OCI-LY1 (cell line): ENCODE data around the gene FRMD3.

Experiments used
- H2AFZ ChIP-seq: fragments of 200-600 bp; sonication (generic), shearing (Covaris generic); 2 replicates; pipeline ENCODE4 v1.6.0; 2014; ENCODE audit warnings: antibody characterized with exemption, mild to moderate bottlenecking, low read length
- H3F3A ChIP-seq: fragments of 200-600 bp; sonication (generic), shearing (Covaris generic); 2 replicates; pipeline ENCODE4 v1.6.0; 2014; ENCODE audit warnings: mild to moderate bottlenecking, antibody characterized with exemption, low read length, moderate library complexity; ENCODE audit not compliant: insufficient read depth
- H3K27ac ChIP-seq: fragments of 200-600 bp; sonication (generic); 2 replicates; pipeline ENCODE4 v1.5.1; 2014; ENCODE audit warnings: low read length, mixed run types, mild to moderate bottlenecking, low read depth; ENCODE audit not compliant: poor library complexity, severe bottlenecking
- H3K27me3 ChIP-seq: fragments of 200-600 bp; sonication (generic); 2 replicates; pipeline ENCODE4 v1.6.0; 2014; ENCODE audit warnings: antibody characterized with exemption, mild to moderate bottlenecking, low read length, moderate library complexity; ENCODE audit not compliant: insufficient read depth
- H3K36me3 ChIP-seq: fragments of 200-600 bp; sonication (generic); 2 replicates; pipeline ENCODE4 v1.6.1; 2014; ENCODE audit warnings: mild to moderate bottlenecking, antibody characterized with exemption, low read length, moderate library complexity, mixed read lengths; ENCODE audit not compliant: insufficient read depth
- H3K4me1 ChIP-seq: fragments of 200-600 bp; sonication (generic); 2 replicates; pipeline ENCODE4 v1.5.1; 2014; ENCODE audit warnings: mild to moderate bottlenecking, low read length, moderate library complexity; ENCODE audit not compliant: insufficient read depth, severe bottlenecking
- H3K4me2 ChIP-seq: fragments of 200-600 bp; sonication (generic), shearing (Covaris generic); 2 replicates; pipeline ENCODE4 v1.6.1; 2014; ENCODE audit warnings: low read length
- H3K4me3 ChIP-seq: fragments of 200-600 bp; sonication (generic); 2 replicates; pipeline ENCODE4 v1.5.1; 2014; ENCODE audit warnings: low read length, low read depth, mild to moderate bottlenecking, mixed read lengths; ENCODE audit not compliant: poor library complexity, severe bottlenecking
- H3K79me2 ChIP-seq: fragments of 200-600 bp; shearing (Covaris generic); 2 replicates; pipeline ENCODE4 v1.6.1; 2016; ENCODE audit warnings: mixed run types, low read length, mixed read lengths; ENCODE audit not compliant: insufficient read depth
- H3K9ac ChIP-seq: fragments of 200-600 bp; sonication (generic), shearing (Covaris generic); 2 replicates; pipeline ENCODE4 v1.6.1; 2014; ENCODE audit warnings: mild to moderate bottlenecking, low read length, mixed read lengths
- H3K9me2 ChIP-seq: fragments of 200-600 bp; sonication (generic), shearing (Covaris generic); 2 replicates; pipeline ENCODE4 v1.6.1; 2014; ENCODE audit warnings: low read depth, mild to moderate bottlenecking, low read length, mixed read lengths
- H3K9me3 ChIP-seq: fragments of 200-600 bp; shearing (Covaris generic); 2 replicates; pipeline ENCODE4 v1.6.1; 2014; ENCODE audit warnings: low read length, mixed read lengths
- H4K20me1 ChIP-seq: fragments of 200-600 bp; sonication (generic), shearing (Covaris generic); 2 replicates; pipeline ENCODE4 v1.6.0; 2016; ENCODE audit warnings: mild to moderate bottlenecking, low read length; ENCODE audit not compliant: insufficient read depth
- CTCF ChIP-seq: fragments of 200-600 bp; sonication (generic), shearing (Covaris generic); IDR thresholded peaks from 2 replicates; pipeline ENCODE4 v1.5.1; 2017; ENCODE audit warnings: mild to moderate bottlenecking, antibody characterized with exemption, low read length, moderate library complexity, mixed read lengths
- EZH2 ChIP-seq: fragments of 200-600 bp; sonication (generic), shearing (Covaris generic); IDR thresholded peaks from 2 replicates; pipeline ENCODE4 v1.8.0; 2017; ENCODE audit warnings: borderline replicate concordance, mixed run types, mild to moderate bottlenecking, antibody characterized with exemption, low read length, moderate library complexity, mixed read lengths

The FRMD3 gene

GRCh38 chr9:83432104-83432627, 106.0 kb downstream of the FRMD3 start:
- H3K4me1 ChIP-seq, result no peaks in the 10 kb centered on the region
- no peaks in the 10 kb centered on the region for H3K9me2 ChIP-seq
- no peak overlapping the region for H3K27ac ChIP-seq
- H3K4me3 ChIP-seq, result no peak overlapping the region
- H3K4me2 ChIP-seq, result no peak overlapping the region
- no peaks in the 10 kb centered on the region for H3K27me3 ChIP-seq
- no peak overlapping the region for H2AFZ ChIP-seq
- no peaks in the 10 kb centered on the region for H3K9me3 ChIP-seq
- H3K36me3 ChIP-seq, result no peaks in the 10 kb centered on the region
- no peak for TF ChIP-seq CTCF
- no peak for TF ChIP-seq EZH2
- H3F3A ChIP-seq, result no peaks in the 10 kb centered on the region
- no peaks in the 10 kb centered on the region for H4K20me1 ChIP-seq
- H3K9ac ChIP-seq, result no peak overlapping the region
- H3K79me2 ChIP-seq, result no peaks in the 10 kb centered on the region

GRCh38 chr9:83431101-83432060, 106.8 kb downstream of the FRMD3 start:
- no peak overlapping the region for H3K4me3 ChIP-seq
- TF ChIP-seq CTCF, result no peak
- TF ChIP-seq EZH2, result no peak
- H3K27ac ChIP-seq, result no peak overlapping the region
- no peaks in the 10 kb centered on the region for H3K9me2 ChIP-seq
- H4K20me1 ChIP-seq, result no peaks in the 10 kb centered on the region
- H2AFZ ChIP-seq, result no peak overlapping the region
- no peaks in the 10 kb centered on the region for H3K79me2 ChIP-seq
- no peaks in the 10 kb centered on the region for H3F3A ChIP-seq
- no peak overlapping the region for H3K4me2 ChIP-seq
- H3K9me3 ChIP-seq, result no peaks in the 10 kb centered on the region
- no peak overlapping the region for H3K9ac ChIP-seq
- no peaks in the 10 kb centered on the region for H3K36me3 ChIP-seq
- no peaks in the 10 kb centered on the region for H3K27me3 ChIP-seq
- no peaks in the 10 kb centered on the region for H3K4me1 ChIP-seq

- Histone ChIP-seq H3K9me2 (no peaks in the 10 kb centered on the region), H4K20me1 (no peaks in the 10 kb centered on the region), H3F3A (no peaks in the 10 kb centered on the region), H3K9me3 (no peaks in the 10 kb centered on the region), H3K9ac (no peak overlapping the region), H3K27me3 (no peaks in the 10 kb centered on the region), H3K27ac (no peak overlapping the region), H3K4me3 (no peak overlapping the region), H3K79me2 (no peaks in the 10 kb centered on the region), H3K36me3 (no peaks in the 10 kb centered on the region), H2AFZ (no peak overlapping the region), H3K4me2 (no peak overlapping the region), H3K4me1 (no peaks in the 10 kb centered on the region)
- TF ChIP-seq EZH2 (no peak), CTCF (no peak)
Measured at GRCh38 chr9:83430681-83431080, 107.5 kb downstream of the FRMD3 start.
